22Rv1 (cell line): Measurements from ENCODE around the gene TP53I11.

Experiments used
- H3K27ac ChIP-seq: fragments of 450-650 bp; 2 replicates; pipeline ENCODE4 v1.5.1; 2017
- ZFX ChIP-seq: fragments of 450-650 bp; IDR thresholded peaks from 2 replicates; pipeline ENCODE4 v1.6.1; 2017; ENCODE audit warnings: antibody characterized with exemption, borderline replicate concordance
- TF ChIP-seq, protein P1 (sequence below): fragments of 450-650 bp; IDR thresholded peaks from 2 replicates; pipeline ENCODE4 v1.5.1; 2017; ENCODE audit warnings: mild to moderate bottlenecking

TP53I11 gene

DNA sequence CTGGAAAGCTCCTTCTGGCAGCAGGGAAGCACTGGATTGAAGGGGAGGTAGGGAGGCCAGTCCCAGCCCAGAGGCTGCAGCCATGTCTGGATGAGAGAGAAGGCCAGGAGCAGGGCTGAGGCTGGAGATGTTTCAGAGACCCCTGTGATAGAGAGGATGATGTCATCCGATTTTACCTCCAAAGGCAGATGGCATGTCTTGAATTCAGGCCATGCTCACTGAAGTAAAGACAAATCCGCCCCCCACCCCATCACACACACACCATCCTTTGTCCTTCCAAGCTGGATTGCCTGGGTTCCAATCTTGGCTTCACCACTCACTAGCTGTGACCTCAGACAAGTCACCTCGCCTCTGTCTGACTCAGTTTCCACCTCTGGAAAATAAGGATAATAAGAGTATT is 47.2 kb downstream of the TP53I11 start:
- TF ChIP-seq, protein P1, sequence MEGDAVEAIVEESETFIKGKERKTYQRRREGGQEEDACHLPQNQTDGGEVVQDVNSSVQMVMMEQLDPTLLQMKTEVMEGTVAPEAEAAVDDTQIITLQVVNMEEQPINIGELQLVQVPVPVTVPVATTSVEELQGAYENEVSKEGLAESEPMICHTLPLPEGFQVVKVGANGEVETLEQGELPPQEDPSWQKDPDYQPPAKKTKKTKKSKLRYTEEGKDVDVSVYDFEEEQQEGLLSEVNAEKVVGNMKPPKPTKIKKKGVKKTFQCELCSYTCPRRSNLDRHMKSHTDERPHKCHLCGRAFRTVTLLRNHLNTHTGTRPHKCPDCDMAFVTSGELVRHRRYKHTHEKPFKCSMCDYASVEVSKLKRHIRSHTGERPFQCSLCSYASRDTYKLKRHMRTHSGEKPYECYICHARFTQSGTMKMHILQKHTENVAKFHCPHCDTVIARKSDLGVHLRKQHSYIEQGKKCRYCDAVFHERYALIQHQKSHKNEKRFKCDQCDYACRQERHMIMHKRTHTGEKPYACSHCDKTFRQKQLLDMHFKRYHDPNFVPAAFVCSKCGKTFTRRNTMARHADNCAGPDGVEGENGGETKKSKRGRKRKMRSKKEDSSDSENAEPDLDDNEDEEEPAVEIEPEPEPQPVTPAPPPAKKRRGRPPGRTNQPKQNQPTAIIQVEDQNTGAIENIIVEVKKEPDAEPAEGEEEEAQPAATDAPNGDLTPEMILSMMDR = no peak
- TF ChIP-seq ZFX = no peak
- no peak overlapping the region for H3K27ac ChIP-seq

DNA sequence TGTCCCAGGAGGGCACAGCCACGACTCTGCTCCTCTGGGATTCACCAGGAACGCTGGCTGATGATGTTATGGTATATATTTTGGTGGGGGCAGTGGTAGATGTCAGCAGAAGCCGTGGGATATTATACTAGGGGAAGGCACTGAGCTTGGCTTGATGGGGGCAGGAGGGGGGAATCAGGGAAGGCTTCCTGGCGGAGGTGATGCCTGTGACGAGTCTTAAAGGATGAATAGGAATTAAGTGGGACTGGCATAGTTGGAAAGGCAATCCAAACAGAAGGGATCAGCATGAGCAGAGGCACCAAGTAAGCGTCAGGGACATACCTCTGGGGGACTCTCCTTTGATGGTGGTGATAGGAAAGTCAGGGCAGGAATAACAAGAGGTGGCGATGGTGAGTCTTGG is 47.6 kb downstream of the TP53I11 start:
- TF ChIP-seq, protein P1 = no peak
- TF ChIP-seq ZFX = no peak
- H3K27ac ChIP-seq = no peak overlapping the region

DNA sequence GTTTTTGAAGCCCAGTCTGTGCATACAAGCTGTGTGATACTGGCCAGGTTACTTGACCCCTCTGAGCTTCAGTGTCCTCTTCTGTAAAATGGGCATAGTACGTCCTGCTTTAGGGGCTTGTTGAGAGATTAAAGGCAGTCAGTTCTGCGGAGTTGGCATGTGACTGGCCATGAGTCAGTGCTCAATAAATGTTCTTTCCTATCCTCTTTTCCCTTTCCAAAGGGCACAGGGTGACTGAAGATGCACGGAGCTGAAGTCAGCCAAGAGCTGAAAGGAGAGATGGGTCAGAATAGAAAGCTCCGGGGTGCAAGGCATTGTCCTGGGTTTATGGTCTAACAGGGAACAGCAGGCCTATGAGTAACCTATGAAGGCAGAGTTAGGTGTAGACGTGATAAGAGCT is 48.9 kb downstream of the TP53I11 start:
- no peak overlapping the region for H3K27ac ChIP-seq
- TF ChIP-seq ZFX = no peak
- TF ChIP-seq, protein P1 = no peak

GRCh38 chr11:44901120-44901633 is 49.5 kb downstream of the TP53I11 start:
- TF ChIP-seq, protein P1 = no peak
- no peak for TF ChIP-seq ZFX
- H3K27ac ChIP-seq = no peak overlapping the region

- no peak overlapping the region for H3K27ac ChIP-seq
- TF ChIP-seq ZFX = no peak
- TF ChIP-seq, protein P1 = no peak
Measured at GRCh38 chr11:44899959-44900358, 50.7 kb downstream of the TP53I11 start.

DNA sequence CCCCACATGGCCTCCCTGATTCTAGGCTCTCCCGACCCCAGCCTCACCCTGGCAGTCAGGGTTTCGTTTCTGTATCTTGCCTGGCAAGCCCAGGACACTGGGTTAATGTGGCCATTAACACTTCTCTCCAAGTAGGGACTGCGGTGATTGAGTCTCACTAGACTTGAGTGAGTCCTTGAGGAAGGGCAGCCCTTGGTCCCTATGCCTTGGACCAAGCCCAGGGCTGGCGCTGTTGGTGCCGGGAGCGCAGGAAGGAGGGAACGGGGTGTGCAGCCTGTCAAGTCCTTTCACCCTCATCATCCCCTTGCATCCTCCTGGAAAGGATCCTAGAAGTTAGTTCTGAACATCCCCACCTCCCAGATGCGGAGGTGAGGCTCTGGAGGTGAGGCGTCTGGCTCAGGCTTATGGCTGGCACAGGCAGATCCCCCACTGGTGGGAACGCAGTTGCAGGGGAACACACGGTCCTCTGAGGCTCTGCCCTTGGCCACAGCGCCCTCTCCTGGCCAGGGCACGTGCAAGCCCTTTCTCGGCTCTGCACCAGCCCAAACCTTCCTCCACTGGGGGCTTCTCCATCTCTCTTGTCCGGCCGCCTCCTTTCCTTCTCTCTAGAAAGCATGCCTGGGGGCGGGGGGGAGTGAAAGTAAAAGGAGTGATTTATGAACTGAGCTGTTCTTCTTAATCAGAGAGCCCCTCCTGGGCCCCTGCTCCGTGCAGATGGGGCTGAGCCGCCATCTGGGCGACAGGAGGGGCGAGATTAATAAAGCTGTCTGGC is 56.7 kb downstream of the TP53I11 start:
- TF ChIP-seq, protein P1 = peak; percentile 85
- no peak for TF ChIP-seq ZFX
- no peak overlapping the region for H3K27ac ChIP-seq

- TF ChIP-seq, protein P1 = no peak
- no peak for TF ChIP-seq ZFX
- no peak overlapping the region for H3K27ac ChIP-seq
Measured at GRCh38 chr11:44893308-44893822, 57.3 kb downstream of the TP53I11 start.
